Liver (tissue), 9 donors: Measurements from ENCODE around the gene MARVELD1. TPM values are rescaled to one million over a fixed set of nuclear protein-coding genes. Genes with fewer than 3 reads are reported as not detected.

Experiments
- DNase-seq: peaks from one replicate; pipeline ENCODE4 v3.0.0-alpha.2; 2017; ENCODE audit warnings: low spot score
- H3K27ac ChIP-seq, 2 donors: one replicate each; pipeline ENCODE4 v1.7.0; 2013; ENCODE audit warnings: inconsistent platforms in 2 of 2, low read length in 2 of 2, control low read depth in 1 of 2, low read depth in 1 of 2, mild to moderate bottlenecking in 1 of 2
- H3K27me3 ChIP-seq, 4 donors: one replicate each; pipeline versions ENCODE4 v1.6.1 to v1.7.0; 2013; ENCODE audit warnings: low read length in 3 of 4, inconsistent platforms in 1 of 4, mild to moderate bottlenecking in 1 of 4, moderate library complexity in 1 of 4; ENCODE audit not compliant: control insufficient read depth in 4 of 4, insufficient read depth in 4 of 4
- H3K36me3 ChIP-seq, 4 donors: one replicate each; pipeline versions ENCODE4 v1.6.1 to v1.7.0; 2013; ENCODE audit warnings: low read length in 3 of 4, mild to moderate bottlenecking in 3 of 4, low read depth in 1 of 4, moderate library complexity in 1 of 4; ENCODE audit not compliant: control insufficient read depth in 4 of 4, insufficient read depth in 3 of 4
- H3K4me1 ChIP-seq, 4 donors: one replicate each; pipeline versions ENCODE4 v1.6.1 to v1.7.0; 2013; ENCODE audit warnings: low read length in 3 of 4, mild to moderate bottlenecking in 3 of 4, moderate library complexity in 1 of 4; ENCODE audit not compliant: control insufficient read depth in 4 of 4, insufficient read depth in 4 of 4
- H3K4me3 ChIP-seq, 3 donors: one replicate each; pipeline versions ENCODE4 v1.6.1 to v1.7.0; 2013; ENCODE audit warnings: low read length in 3 of 3, control low read depth in 1 of 3, low read depth in 1 of 3, mild to moderate bottlenecking in 1 of 3
- H3K9ac ChIP-seq, 2 donors: one replicate each; pipeline ENCODE4 v1.7.0; 2013; ENCODE audit warnings: low read length in 2 of 2, mild to moderate bottlenecking in 2 of 2, moderate library complexity in 2 of 2, control low read depth in 1 of 2, low read depth in 1 of 2
- H3K9me3 ChIP-seq, 4 donors: one replicate each; pipeline versions ENCODE4 v1.6.1 to v1.7.0; 2013; ENCODE audit warnings: low read length in 3 of 4; ENCODE audit not compliant: control insufficient read depth in 4 of 4
- EGR1 ChIP-seq, 2 donors: IDR thresholded peaks; 2 replicates each; pipeline ENCODE4 v1.6.1; 2016 to 2018; ENCODE audit warnings: antibody characterized with exemption in 2 of 2, low read depth in 2 of 2
- FOXA1 ChIP-seq: IDR thresholded peaks from 2 replicates; pipeline ENCODE4 v1.6.1; 2016; ENCODE audit warnings: antibody characterized with exemption
- FOXA2 ChIP-seq: IDR thresholded peaks from 2 replicates; pipeline ENCODE4 v1.6.1; 2016; ENCODE audit warnings: antibody characterized with exemption
- GABPA ChIP-seq, 2 donors: IDR thresholded peaks in 1 of 2; conservative IDR thresholded peaks in 1 of 2; 2 replicates each; pipeline ENCODE4 v1.6.1; 2016; ENCODE audit warnings: antibody characterized with exemption in 2 of 2, mild to moderate bottlenecking in 1 of 2, moderate library complexity in 1 of 2
- HNF4A ChIP-seq, 2 donors: conservative IDR thresholded peaks; 2 replicates each; pipeline ENCODE4 v1.6.1; 2016; ENCODE audit warnings: antibody characterized with exemption in 2 of 2, mild to moderate bottlenecking in 2 of 2
- HNF4G ChIP-seq: IDR thresholded peaks from 2 replicates; pipeline ENCODE4 v1.6.1; 2016; ENCODE audit warnings: antibody characterized with exemption
- JUND ChIP-seq, 2 donors: IDR thresholded peaks; 2 replicates each; pipeline ENCODE4 v1.6.1; 2016; ENCODE audit warnings: antibody characterized with exemption in 2 of 2
- NR2F2 ChIP-seq: IDR thresholded peaks from 2 replicates; pipeline ENCODE4 v1.6.1; 2016; ENCODE audit warnings: antibody characterized with exemption
- RAD21 ChIP-seq, 2 donors: IDR thresholded peaks; 2 replicates each; pipeline ENCODE4 v1.6.1; 2016; ENCODE audit warnings: antibody characterized with exemption in 2 of 2, mild to moderate bottlenecking in 2 of 2
- RXRA ChIP-seq, 2 donors: IDR thresholded peaks; 2 replicates each; pipeline ENCODE4 v1.6.1; 2017 to 2018; ENCODE audit warnings: antibody characterized with exemption in 2 of 2, mild to moderate bottlenecking in 1 of 2
- SP1 ChIP-seq: IDR thresholded peaks from 2 replicates; pipeline ENCODE4 v1.6.1; 2018; ENCODE audit warnings: antibody characterized with exemption, mild to moderate bottlenecking
- TAF1 ChIP-seq: conservative IDR thresholded peaks from 2 replicates; pipeline ENCODE4 v1.6.1; 2016; ENCODE audit warnings: antibody characterized with exemption, mild to moderate bottlenecking
- YY1 ChIP-seq: IDR thresholded peaks from 2 replicates; pipeline ENCODE4 v1.6.1; 2016; ENCODE audit warnings: antibody characterized with exemption, mild to moderate bottlenecking
- WGBS: extraction: QIAGEN DNeasy Blood & Tissue Kit; methylation state at CpG from one replicate; pipeline ENCODE4 v1.1.7; 2013; 5-methylcytosine and 5-hydroxymethylcytosine counted together
- polyA plus RNA-seq, 2 donors: library from polyadenylated mRNA; stranded (reverse) in 1 of 2; unstranded in 1 of 2; fragments of 200-250 nt in 1 of 2; fragments of >200 nt in 1 of 2; fragmentation: Nextera tagmentation in 1 of 2; extraction: Ambion mirVana in 1 of 2; gene quantifications; one replicate each; pipeline versions ENCODE4 v1.2.1 to v1.2.3, GENCODE V29; 2013 to 2015
- total RNA-seq, 2 donors: library from RNA; depleted of rRNA; stranded (reverse); fragments of >200 nt; gene quantifications; one replicate each; pipeline ENCODE4 v1.2.3, GENCODE V29; 2014
- TF ChIP-seq, protein P1 (sequence below): IDR thresholded peaks from 2 replicates; pipeline ENCODE4 v1.6.1; 2016; ENCODE audit warnings: antibody characterized with exemption, mild to moderate bottlenecking
- TF ChIP-seq, protein P2 (sequence below): IDR thresholded peaks from 2 replicates; pipeline ENCODE4 v1.6.1; 2016; ENCODE audit warnings: antibody characterized with exemption
- TF ChIP-seq, protein P3 (sequence below): IDR thresholded peaks from 2 replicates; pipeline ENCODE4 v1.6.1; 2016; ENCODE audit warnings: antibody characterized with exemption
- TF ChIP-seq, protein P4 (sequence below): IDR thresholded peaks from 2 replicates; pipeline ENCODE4 v1.6.1; 2016; ENCODE audit warnings: antibody characterized with exemption
- TF ChIP-seq, protein P5 (sequence below): fragments of 150-350 bp; IDR thresholded peaks from 2 replicates; pipeline ENCODE4 v1.5.1; 2017; ENCODE audit warnings: improper control_type of control experiment, low read depth, low read length; ENCODE audit not compliant: missing input control
- donor health status: healthy.
- donor health status: healthy.
- donor health status: healthy.
- donor health status: healthy.
- donor health status: healthy.

MARVELD1 gene
- total and polyA plus RNA-seq, 4 donors = 0.72 to 3.3 (median 2.8) TPM

DNA sequence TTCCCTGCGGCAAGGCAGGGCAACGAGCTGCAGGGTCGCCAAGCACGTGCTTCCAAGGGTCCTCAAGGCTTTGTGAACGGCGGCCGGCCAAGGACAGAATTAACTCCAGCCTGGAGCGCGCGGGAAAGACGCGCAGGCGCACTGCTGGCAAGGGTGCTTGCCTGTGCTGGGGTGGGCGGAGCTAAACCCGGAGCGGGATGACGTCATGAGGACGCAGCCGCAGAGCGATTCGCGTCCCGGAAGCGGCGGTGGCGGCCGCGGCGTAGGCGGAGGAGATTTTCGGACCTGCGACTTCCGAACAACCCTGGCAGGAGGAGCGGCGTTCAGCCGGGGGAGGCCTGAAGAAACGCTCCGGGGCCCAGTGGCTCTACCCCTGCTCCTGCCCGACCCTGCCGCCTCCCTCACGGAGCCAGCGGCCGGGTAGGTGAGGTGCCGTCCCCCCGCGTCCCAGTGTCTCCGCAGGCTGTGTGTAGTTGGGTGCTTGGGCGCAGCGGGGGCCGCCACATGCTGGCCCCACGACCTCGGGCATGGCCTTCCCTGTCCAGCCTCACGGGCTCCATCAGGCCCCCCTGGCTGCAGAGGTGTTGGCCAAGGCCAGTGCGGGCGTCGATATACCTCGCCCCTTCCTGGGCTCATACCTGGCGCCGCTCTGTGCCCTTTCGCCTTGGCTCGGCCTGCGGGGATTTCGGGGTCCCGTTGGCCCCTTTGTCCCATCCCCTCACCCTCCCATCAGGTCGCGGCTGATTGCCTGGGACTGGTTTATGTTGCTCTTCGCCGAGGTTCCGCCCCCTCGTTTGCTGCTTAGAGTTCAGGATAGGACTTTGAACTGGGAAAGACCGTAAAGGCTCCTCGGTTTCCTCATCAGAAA lies 23.6 kb downstream of the MARVELD1 start, which contains the start of gene ZFYVE27:
ZFYVE27 (plus strand) TSS at position 227 of the 868 bp plus-strand sequence. CDS start 1,350 bp downstream, outside the sequence.
- Histone ChIP-seq H3K4me1 (peaks cover 4 to 17% (median 10%) of the 10 kb centered on the region in 4 donors), H3K4me3 (peak within 1 kb of the TSS; percentile 87 to 92 (median 89)), H3K9ac (peak within 1 kb of the TSS; percentile 56 to 95), H3K36me3 (peaks cover 0 to 13% (median 7%) of the 10 kb centered on the region in 4 donors), H3K27ac (peak within 1 kb of the TSS; percentile 90 to 96), H3K27me3 (no peaks in the 10 kb centered on the region), H3K9me3 (no peaks in the 10 kb centered on the region)
- TF ChIP-seq YY1 (peak; percentile 46), SP1 (peak; percentile 63), GABPA (IDR thresholded peaks at IDR 0.05 in 1 of 2, conservative IDR thresholded peaks at IDR 0.05 in 1 of 2) (peak in 1 of 2 donors; percentile 83), NR2F2 (peak; percentile 25), TAF1 (no peak), JUND (IDR thresholded peaks at IDR 0.05) (peak; percentile 30 to 42), RAD21 (IDR thresholded peaks at IDR 0.05) (no peak), RXRA (IDR thresholded peaks at IDR 0.05) (peak; percentile 63 to 76), FOXA2 (no peak), HNF4G (peak; percentile 81), EGR1 (IDR thresholded peaks at IDR 0.05; ENCODE audit: low read depth in 2 of 2) (peak; percentile 85 to 86), HNF4A (conservative IDR thresholded peaks at IDR 0.05) (peak; percentile 83 to 87)
- TF ChIP-seq, protein P1, sequence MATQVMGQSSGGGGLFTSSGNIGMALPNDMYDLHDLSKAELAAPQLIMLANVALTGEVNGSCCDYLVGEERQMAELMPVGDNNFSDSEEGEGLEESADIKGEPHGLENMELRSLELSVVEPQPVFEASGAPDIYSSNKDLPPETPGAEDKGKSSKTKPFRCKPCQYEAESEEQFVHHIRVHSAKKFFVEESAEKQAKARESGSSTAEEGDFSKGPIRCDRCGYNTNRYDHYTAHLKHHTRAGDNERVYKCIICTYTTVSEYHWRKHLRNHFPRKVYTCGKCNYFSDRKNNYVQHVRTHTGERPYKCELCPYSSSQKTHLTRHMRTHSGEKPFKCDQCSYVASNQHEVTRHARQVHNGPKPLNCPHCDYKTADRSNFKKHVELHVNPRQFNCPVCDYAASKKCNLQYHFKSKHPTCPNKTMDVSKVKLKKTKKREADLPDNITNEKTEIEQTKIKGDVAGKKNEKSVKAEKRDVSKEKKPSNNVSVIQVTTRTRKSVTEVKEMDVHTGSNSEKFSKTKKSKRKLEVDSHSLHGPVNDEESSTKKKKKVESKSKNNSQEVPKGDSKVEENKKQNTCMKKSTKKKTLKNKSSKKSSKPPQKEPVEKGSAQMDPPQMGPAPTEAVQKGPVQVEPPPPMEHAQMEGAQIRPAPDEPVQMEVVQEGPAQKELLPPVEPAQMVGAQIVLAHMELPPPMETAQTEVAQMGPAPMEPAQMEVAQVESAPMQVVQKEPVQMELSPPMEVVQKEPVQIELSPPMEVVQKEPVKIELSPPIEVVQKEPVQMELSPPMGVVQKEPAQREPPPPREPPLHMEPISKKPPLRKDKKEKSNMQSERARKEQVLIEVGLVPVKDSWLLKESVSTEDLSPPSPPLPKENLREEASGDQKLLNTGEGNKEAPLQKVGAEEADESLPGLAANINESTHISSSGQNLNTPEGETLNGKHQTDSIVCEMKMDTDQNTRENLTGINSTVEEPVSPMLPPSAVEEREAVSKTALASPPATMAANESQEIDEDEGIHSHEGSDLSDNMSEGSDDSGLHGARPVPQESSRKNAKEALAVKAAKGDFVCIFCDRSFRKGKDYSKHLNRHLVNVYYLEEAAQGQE = no peak
- TF ChIP-seq, protein P2, sequence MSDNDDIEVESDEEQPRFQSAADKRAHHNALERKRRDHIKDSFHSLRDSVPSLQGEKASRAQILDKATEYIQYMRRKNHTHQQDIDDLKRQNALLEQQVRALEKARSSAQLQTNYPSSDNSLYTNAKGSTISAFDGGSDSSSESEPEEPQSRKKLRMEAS = peak; percentile 99
- WGBS = under 1% methylated on average over 72 of the region's 72 CpGs
- peak; percentile 97 for DNase-seq

DNA sequence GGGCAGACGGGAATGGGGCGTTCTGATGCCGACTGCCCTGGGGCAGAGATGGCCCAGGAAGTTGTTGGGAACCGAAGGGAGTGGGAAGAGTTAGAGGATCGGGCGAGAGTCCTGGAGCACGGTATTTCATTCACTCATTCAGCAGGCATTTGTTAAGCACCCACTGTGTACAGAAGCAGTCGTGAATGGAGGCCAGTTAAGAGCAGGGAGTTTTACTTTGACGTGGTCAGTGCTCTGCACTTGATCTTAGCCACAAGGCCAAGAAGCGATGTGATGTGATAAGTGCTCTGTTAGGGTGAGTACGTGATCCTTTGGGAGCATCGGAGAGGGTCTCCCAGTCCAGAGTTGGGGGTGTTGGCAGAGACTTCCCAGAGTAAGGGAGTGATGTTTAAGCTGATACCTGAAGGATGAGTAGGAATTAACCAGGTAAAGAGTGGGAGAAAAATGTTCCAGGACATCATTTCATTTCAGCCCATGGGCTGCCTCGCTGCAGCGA lies 24.3 kb downstream of the MARVELD1 start:
- H3K4me1 ChIP-seq = peaks cover 4 to 17% (median 10%) of the 10 kb centered on the region in 4 donors
- no peak for DNase-seq

More for the DNA sequence above, 24.3 kb downstream of the MARVELD1 start:
- Histone ChIP-seq H3K9ac (peak overlapping the region; percentile 56 to 95), H3K36me3 (peaks cover under 1 to 14% (median 8%) of the 10 kb centered on the region in 4 donors), H3K4me3 (peak overlapping the region; percentile 87 to 92 (median 89)), H3K27me3 (no peaks in the 10 kb centered on the region), H3K9me3 (no peaks in the 10 kb centered on the region), H3K27ac (peak overlapping the region in 1 of 2 donors; percentile 96)
- TF ChIP-seq, protein P2 = no peak
- TF ChIP-seq HNF4A (conservative IDR thresholded peaks at IDR 0.05) (no peak), FOXA1 (no peak), SP1 (no peak), YY1 (peak; percentile 0), HNF4G (no peak), RXRA (IDR thresholded peaks at IDR 0.05) (no peak), TAF1 (no peak), FOXA2 (no peak), JUND (IDR thresholded peaks at IDR 0.05) (no peak), EGR1 (IDR thresholded peaks at IDR 0.05; ENCODE audit: low read depth in 2 of 2) (no peak), RAD21 (IDR thresholded peaks at IDR 0.05) (no peak), NR2F2 (peak; percentile 1)
- TF ChIP-seq, protein P3, sequence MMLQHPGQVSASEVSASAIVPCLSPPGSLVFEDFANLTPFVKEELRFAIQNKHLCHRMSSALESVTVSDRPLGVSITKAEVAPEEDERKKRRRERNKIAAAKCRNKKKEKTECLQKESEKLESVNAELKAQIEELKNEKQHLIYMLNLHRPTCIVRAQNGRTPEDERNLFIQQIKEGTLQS = peak; percentile 27
- TF ChIP-seq, protein P4, sequence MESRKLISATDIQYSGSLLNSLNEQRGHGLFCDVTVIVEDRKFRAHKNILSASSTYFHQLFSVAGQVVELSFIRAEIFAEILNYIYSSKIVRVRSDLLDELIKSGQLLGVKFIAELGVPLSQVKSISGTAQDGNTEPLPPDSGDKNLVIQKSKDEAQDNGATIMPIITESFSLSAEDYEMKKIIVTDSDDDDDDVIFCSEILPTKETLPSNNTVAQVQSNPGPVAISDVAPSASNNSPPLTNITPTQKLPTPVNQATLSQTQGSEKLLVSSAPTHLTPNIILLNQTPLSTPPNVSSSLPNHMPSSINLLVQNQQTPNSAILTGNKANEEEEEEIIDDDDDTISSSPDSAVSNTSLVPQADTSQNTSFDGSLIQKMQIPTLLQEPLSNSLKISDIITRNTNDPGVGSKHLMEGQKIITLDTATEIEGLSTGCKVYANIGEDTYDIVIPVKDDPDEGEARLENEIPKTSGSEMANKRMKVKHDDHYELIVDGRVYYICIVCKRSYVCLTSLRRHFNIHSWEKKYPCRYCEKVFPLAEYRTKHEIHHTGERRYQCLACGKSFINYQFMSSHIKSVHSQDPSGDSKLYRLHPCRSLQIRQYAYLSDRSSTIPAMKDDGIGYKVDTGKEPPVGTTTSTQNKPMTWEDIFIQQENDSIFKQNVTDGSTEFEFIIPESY = no peak
- TF ChIP-seq, protein P5, sequence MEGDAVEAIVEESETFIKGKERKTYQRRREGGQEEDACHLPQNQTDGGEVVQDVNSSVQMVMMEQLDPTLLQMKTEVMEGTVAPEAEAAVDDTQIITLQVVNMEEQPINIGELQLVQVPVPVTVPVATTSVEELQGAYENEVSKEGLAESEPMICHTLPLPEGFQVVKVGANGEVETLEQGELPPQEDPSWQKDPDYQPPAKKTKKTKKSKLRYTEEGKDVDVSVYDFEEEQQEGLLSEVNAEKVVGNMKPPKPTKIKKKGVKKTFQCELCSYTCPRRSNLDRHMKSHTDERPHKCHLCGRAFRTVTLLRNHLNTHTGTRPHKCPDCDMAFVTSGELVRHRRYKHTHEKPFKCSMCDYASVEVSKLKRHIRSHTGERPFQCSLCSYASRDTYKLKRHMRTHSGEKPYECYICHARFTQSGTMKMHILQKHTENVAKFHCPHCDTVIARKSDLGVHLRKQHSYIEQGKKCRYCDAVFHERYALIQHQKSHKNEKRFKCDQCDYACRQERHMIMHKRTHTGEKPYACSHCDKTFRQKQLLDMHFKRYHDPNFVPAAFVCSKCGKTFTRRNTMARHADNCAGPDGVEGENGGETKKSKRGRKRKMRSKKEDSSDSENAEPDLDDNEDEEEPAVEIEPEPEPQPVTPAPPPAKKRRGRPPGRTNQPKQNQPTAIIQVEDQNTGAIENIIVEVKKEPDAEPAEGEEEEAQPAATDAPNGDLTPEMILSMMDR = no peak
- WGBS = 39% methylated on average over 14 of the region's 14 CpGs
